Measurements from ENCODE around the gene CARNS1. TPM values are rescaled to one million over a fixed set of nuclear protein-coding genes. Genes with fewer than 3 reads are reported as not detected.

Gene CARNS1
- total and polyA plus RNA-seq, 9 of the 15 experiments (the other 6 are each of a cell fraction or from before 2014, with no cell fraction given): 0.01 to 0.18 (median 0.06) TPM; not detected in 3

- no peak for TF ChIP-seq ZNF232 (CRISPR knock-in tag; IDR thresholded peaks at IDR 0.05)
- no peak for TF ChIP-seq ZNF282 (CRISPR knock-in tag; IDR thresholded peaks at IDR 0.05)
- TF ChIP-seq MTF1 (CRISPR knock-in tag; IDR thresholded peaks at IDR 0.05; ENCODE audit: borderline replicate concordance): no peak
- no peak for TF ChIP-seq BDP1 (IDR thresholded peaks at IDR 0.05; ENCODE audit: insufficient read depth, insufficient read length)
- peak; percentile 18 for TF ChIP-seq HMGN3 (IDR thresholded peaks at IDR 0.05; ENCODE audit: borderline replicate concordance, extremely low read depth, insufficient read length, low read depth, low read length)
- peak; percentile 16 for TF ChIP-seq FIP1L1 (IDR thresholded peaks at IDR 0.05; ENCODE audit: low read depth, low read length, poor library complexity, severe bottlenecking)
- TF ChIP-seq ZFP91 (CRISPR knock-in tag; IDR thresholded peaks at IDR 0.05): no peak
- TF ChIP-seq ETV1 (tag; conservative IDR thresholded peaks at IDR 0.05; ENCODE audit: low read depth): no peak
- TF ChIP-seq ZNF445 (CRISPR knock-in tag; IDR thresholded peaks at IDR 0.05; ENCODE audit: low read depth): no peak
- peak; percentile 60; the same call in 1 of the 2 replicates for TF ChIP-seq ZBTB7A (IDR thresholded peaks at IDR 0.05; ENCODE audit: borderline replicate concordance, control insufficient read depth, low read depth, low read length)
- TF ChIP-seq MEIS2 (IDR thresholded peaks at IDR 0.05; ENCODE audit: partially characterized antibody): no peak
- TF ChIP-seq SRSF1 (IDR thresholded peaks at IDR 0.05; ENCODE audit: low read depth, low read length): no peak
- TF ChIP-seq ZNF407 (IDR thresholded peaks at IDR 0.05; ENCODE audit: low read depth): no peak
- TF ChIP-seq FOXO4 (CRISPR knock-in tag; IDR thresholded peaks at IDR 0.05): no peak
- no peak for TF ChIP-seq RB1 (IDR thresholded peaks at IDR 0.05; ENCODE audit: low read depth)
Measured at GRCh38 chr11:67437082-67437808, 21.8 kb downstream of the CARNS1 start, which contains the start of gene PTPRCAP (continued).

All from K562 (cell line).